Tibial nerve (tissue), 3 donors: ENCODE results near the gene NOXO1.

Experiments used
- CTCF ChIP-seq, 5 experiments: fragments of 200-600 bp in 3 of 5; fragments of 450-650 bp in 2 of 5; sonication (generic) in 3 of 5; IDR thresholded peaks; one replicate each; pipeline ENCODE4 v1.5.1; 2016 to 2019; ENCODE audit warnings: antibody characterized with exemption in 5 of 5, mild to moderate bottlenecking in 3 of 5, moderate library complexity in 2 of 5
- POLR2A ChIP-seq, 2 donors: fragments of 450-650 bp; IDR thresholded peaks; one replicate each; pipeline ENCODE4 v1.6.1; 2017; ENCODE audit warnings: antibody characterized with exemption in 2 of 2, mild to moderate bottlenecking in 2 of 2, moderate library complexity in 2 of 2

- no peak for TF ChIP-seq CTCF (IDR thresholded peaks at IDR 0.05)
- no peak for TF ChIP-seq POLR2A (IDR thresholded peaks at IDR 0.05)
These were observed 11.5 kb upstream of the NOXO1 start for GRCh38 chr16:1992704-1993317.
